Bronchial epithelial cell (primary cell): Measurements from ENCODE around the gene S100A4. TPM values are rescaled to one million over a fixed set of nuclear protein-coding genes. Genes with fewer than 3 reads are reported as not detected.

Source experiments
- DNase-seq: peaks from one replicate; pipeline ENCODE4 v3.0.0-alpha.2; 2010; ENCODE audit warnings: low read depth
- FAIRE-seq: peaks from 2 replicates; lab custom pipeline; 2011; peaks lifted over from hg19 to GRCh38; lab: Jason Lieb, UNC
- H3K27me3 ChIP-seq: 2 replicates; pipeline ENCODE4 v1.5.1; 2011; ENCODE audit warnings: low read length; ENCODE audit not compliant: control insufficient read depth, insufficient read depth
- H3K36me3 ChIP-seq: 2 replicates; pipeline ENCODE4 v1.5.1; 2011; ENCODE audit warnings: low read length; ENCODE audit not compliant: control insufficient read depth, insufficient read depth
- H3K4me3 ChIP-seq: 2 replicates; pipeline ENCODE4 v1.5.1; 2011; ENCODE audit warnings: mild to moderate bottlenecking, low read depth, low read length, control low read depth
- CTCF ChIP-seq: IDR thresholded peaks from 2 replicates; pipeline ENCODE4 v1.5.1; 2011; ENCODE audit warnings: mild to moderate bottlenecking, moderate library complexity, low read length, control low read depth, inconsistent platforms; ENCODE audit not compliant: insufficient read depth, severe bottlenecking
- total RNA-seq: library from RNA; depleted of rRNA; stranded (reverse); fragments of >200 nt; gene quantifications from 2 replicates; pipeline ENCODE4 v1.2.1, GENCODE V29; 2014

The S100A4 gene
- total RNA-seq, 1 donor from 2014 or later: 10.8 TPM

DNA sequence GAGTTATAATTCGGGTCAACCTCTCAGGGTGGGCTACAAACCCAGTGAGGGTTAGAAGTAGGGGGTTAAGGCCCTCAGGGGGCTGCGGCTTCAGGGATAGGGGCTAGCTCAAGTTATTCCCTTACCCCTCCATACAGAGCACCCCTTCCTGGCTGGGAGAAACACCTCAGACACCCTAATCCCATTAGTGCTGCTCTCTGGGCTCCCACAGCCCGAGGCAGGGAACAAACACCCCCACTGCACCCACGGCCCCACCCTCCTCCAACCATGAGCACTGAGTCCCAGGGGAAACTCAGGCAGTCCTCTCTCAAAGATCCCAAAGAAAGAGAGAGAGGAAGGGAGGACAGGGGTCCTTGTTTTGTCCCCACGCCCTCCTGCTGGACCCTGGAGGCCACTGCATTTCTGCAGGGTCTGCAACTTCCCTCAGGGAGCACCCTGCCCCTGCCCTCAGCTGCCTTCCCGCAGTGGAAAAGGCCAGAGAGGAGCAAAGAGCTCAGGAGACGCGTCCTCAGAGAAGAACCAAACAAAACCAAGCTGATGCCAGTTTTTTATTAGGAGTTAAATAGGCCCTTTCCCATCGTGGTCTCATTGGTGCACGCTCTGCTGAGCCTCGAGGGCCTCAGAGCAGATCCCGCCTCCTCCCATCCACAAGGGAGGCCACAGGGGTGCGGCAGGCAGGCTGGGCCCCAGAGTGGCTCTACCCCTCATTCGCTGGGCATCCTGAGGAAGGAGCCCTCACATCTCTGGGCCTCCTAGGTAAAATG, 1.4 kb upstream of the S100A4 start:
- Histone ChIP-seq H3K27me3 (no peaks in the 10 kb centered on the region), H3K36me3 (peaks cover 7% of the 10 kb centered on the region), H3K4me3 (no peak overlapping the region)
- TF ChIP-seq CTCF: no peak
- FAIRE-seq: no peak
- no peak for DNase-seq

DNA sequence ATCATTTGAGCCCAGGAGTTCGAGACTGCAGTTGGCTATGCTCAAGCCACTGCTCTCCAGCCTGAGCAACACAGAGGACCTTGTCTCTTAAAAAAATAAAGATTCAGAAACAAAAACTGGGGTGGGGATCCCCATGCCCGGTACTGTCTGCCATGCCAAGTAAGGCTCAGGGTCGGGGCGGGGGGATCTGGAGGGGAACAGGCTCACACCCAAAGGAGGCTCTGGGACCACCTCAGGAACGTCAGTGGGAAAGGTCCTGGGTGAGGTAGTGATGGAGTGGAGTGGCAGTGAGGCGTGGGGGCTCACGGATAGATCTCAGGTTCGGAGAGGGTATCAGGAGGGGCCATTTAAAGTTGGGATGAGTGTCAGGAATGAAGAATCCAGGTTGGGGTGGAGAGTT, 765 bp upstream of the S100A4 start:
- no peak for DNase-seq
- Histone ChIP-seq H3K27me3 (no peaks in the 10 kb centered on the region), H3K4me3 (no peak overlapping the region), H3K36me3 (peaks cover 7% of the 10 kb centered on the region)
- no peak for TF ChIP-seq CTCF
- no peak for FAIRE-seq

DNA sequence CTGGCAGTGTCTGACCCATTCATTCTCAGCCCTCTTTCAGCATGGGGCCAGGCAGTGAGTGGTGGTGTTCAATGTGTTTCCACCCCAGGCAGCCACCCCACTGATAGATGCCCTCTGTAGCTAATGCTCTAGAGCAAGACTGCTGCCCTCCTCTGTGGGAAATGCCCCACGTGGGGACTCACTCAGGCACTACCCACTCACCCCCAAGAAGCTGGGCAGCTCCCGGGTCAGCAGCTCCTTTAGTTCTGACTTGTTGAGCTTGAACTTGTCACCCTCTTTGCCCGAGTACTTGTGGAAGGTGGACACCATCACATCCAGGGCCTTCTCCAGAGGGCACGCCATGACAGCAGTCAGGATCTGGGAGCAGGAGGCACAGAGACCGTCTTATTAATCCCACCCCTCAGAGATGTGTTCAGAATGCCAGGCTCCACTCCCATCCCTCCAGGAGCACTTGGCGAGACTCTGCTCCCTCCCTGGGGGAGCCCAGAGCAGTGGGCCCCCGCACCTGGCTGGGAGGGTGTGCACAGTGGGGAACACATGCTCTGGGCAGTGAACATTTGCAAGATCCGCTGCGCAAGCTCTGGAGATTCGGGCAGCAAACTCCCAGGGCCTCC, 1.0 kb downstream of the S100A4 start:
- Histone ChIP-seq H3K4me3 (no peak overlapping the region), H3K27me3 (no peaks in the 10 kb centered on the region), H3K36me3 (peaks cover 4% of the 10 kb centered on the region)
- no peak for TF ChIP-seq CTCF
- DNase-seq (no peak), FAIRE-seq (no peak)

DNA sequence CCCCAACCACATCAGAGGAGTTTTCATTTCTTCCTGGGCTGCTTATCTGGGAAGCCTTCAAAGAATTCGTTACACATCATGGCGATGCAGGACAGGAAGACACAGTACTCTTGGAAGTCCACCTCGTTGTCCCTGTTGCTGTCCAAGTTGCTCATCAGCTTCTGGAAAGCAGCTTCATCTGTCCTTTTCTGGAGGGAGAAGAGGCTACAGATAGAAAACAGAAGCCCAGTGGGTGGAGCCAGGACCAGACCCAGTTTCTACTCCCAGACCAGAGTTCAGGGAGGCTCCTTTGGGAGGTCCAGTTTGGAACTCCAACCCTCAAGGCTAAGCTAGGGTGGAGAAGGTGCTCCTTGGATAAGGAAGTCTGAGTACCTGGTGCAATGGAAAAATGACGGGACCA, 1.9 kb downstream of the S100A4 start:
- no peak for TF ChIP-seq CTCF
- Histone ChIP-seq H3K36me3 (peaks cover 2% of the 10 kb centered on the region), H3K4me3 (no peak overlapping the region), H3K27me3 (no peaks in the 10 kb centered on the region)
- DNase-seq (no peak), FAIRE-seq (no peak)

DNA sequence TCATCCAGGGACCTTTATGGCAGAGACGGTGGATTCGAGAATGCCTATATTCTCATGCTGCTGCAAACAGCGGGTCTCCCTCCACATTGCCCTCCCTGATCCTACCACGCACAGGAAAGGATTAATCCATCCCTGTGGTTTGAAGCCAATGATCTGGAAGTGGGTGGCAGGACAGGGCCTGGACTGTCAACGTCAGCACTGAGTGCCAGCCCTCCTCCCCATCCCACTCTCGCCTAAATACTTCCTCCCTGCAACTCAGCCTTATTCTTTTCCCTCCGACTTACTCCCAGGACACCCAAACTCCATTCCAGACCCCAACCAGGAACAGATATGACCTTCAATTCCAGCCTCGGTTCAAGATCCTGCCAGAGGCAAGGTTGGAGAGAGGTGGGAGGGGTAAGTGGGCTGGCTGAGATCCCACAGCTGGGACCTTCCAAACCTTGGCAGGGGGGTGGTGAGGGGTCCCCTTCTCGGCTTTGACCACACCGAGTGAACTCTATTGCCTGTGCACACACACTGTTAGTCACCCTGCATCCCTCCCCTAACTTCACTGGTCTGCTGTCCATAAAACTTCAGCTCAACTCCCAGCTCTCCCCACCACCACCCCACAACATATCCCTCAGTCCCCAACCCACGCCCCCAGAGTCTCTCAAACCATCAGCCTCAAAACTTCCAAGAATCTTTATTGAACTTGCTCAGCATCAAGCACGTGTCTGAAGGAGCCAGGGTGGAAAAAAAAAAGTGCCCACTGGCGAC, 2.5 kb downstream of the S100A4 start:
- FAIRE-seq (no peak), DNase-seq (no peak)
- TF ChIP-seq CTCF: no peak
- peaks cover 2% of the 10 kb centered on the region for H3K36me3 ChIP-seq
- H3K4me3 ChIP-seq: no peak overlapping the region
- H3K27me3 ChIP-seq: no peaks in the 10 kb centered on the region
